ENCODE measurements around the gene SDR42E2. TPM values are rescaled to one million over a fixed set of nuclear protein-coding genes. Genes with fewer than 3 reads are reported as not detected.
"Not testable (repeated sequence)": the region's sequence is repeated elsewhere in the genome, so short reads cannot be mapped to it uniquely, and the experiment has no call there.

Gene SDR42E2
- total and polyA plus RNA-seq, 2 donors from 2014 or later, result not detected

- peak overlapping the region in 1 of 3 donors; percentile 82 for H3K9ac ChIP-seq (ENCODE audit: low read length in 3 of 3)
- intact Hi-C loops (cut with DNase I), result no loop called here
- H3K4me1 ChIP-seq (ENCODE audit: control insufficient read depth in 2 of 3, insufficient read depth in 2 of 3, low read depth in 1 of 3, low read length in 3 of 3), result peaks cover 0 to 10% (median 4%) of the 10 kb centered on the region in 3 donors
- TF ChIP-seq CTCF (IDR thresholded peaks at IDR 0.05; ENCODE audit: borderline replicate concordance, extremely low read depth, insufficient read depth), result no peak
- H3K36me3 ChIP-seq (ENCODE audit: control insufficient read depth in 2 of 3, insufficient read depth in 3 of 3, low read length in 3 of 3), result no peaks in the 10 kb centered on the region
- H3K27ac ChIP-seq (ENCODE audit: low read depth in 2 of 2, low read length in 2 of 2), result no peak overlapping the region
- H3K27me3 ChIP-seq (ENCODE audit: control insufficient read depth, insufficient read depth, low read length), result no peaks in the 10 kb centered on the region
- H3K9me3 ChIP-seq (ENCODE audit: control insufficient read depth in 2 of 3, insufficient read depth in 1 of 3, low read length in 3 of 3), result no peaks in the 10 kb centered on the region
- no peak for DNase-seq
- FAIRE-seq, result no peak
- H3K4me3 ChIP-seq (ENCODE audit: low read length in 3 of 3), result no peak overlapping the region
These were observed 32.6 kb downstream of the SDR42E2 start for GRCh38 chr16:22194707-22195444.

GRCh38 chr16:22195445-22195694 lies 33.1 kb downstream of the SDR42E2 start:
- no peak for TF ChIP-seq CTCF (IDR thresholded peaks at IDR 0.05; ENCODE audit: borderline replicate concordance, extremely low read depth, insufficient read depth)
- no peak for DNase-seq
- Histone ChIP-seq H3K36me3 (ENCODE audit: control insufficient read depth in 2 of 3, insufficient read depth in 3 of 3, low read length in 3 of 3) (no peaks in the 10 kb centered on the region), H3K27me3 (ENCODE audit: control insufficient read depth, insufficient read depth, low read length) (no peaks in the 10 kb centered on the region), H3K4me1 (ENCODE audit: control insufficient read depth in 2 of 3, insufficient read depth in 2 of 3, low read depth in 1 of 3, low read length in 3 of 3) (peaks cover 0 to 10% (median 4%) of the 10 kb centered on the region in 3 donors), H3K27ac (ENCODE audit: low read depth in 2 of 2, low read length in 2 of 2) (peak overlapping the region; percentile 37 to 61), H3K9ac (ENCODE audit: low read length in 3 of 3) (peak overlapping the region in 2 of 3 donors; percentile 82 to 84), H3K9me3 (ENCODE audit: control insufficient read depth in 2 of 3, insufficient read depth in 1 of 3, low read length in 3 of 3) (no peaks in the 10 kb centered on the region), H3K4me3 (ENCODE audit: low read length in 3 of 3) (peak overlapping the region in 2 of 3 donors; percentile 77 to 92)
- intact Hi-C loops (cut with DNase I), result no loop called here
- FAIRE-seq, result no peak

GRCh38 chr16:22195695-22196558 lies 33.6 kb downstream of the SDR42E2 start:
- peak overlapping the region; percentile 37 to 61 for H3K27ac ChIP-seq (ENCODE audit: low read depth in 2 of 2, low read length in 2 of 2)
- intact Hi-C loops (cut with DNase I), result no loop called here
- peak overlapping the region; percentile 72 to 84 (median 82) for H3K9ac ChIP-seq (ENCODE audit: low read length in 3 of 3)
- DNase-seq, result peak; percentile 95 to 98 (median 96)
- H3K36me3 ChIP-seq (ENCODE audit: control insufficient read depth in 2 of 3, insufficient read depth in 3 of 3, low read length in 3 of 3), result no peaks in the 10 kb centered on the region
- FAIRE-seq, result no peak
- H3K9me3 ChIP-seq (ENCODE audit: control insufficient read depth in 2 of 3, insufficient read depth in 1 of 3, low read length in 3 of 3), result no peaks in the 10 kb centered on the region
- peak; percentile 75 for TF ChIP-seq CTCF (IDR thresholded peaks at IDR 0.05; ENCODE audit: borderline replicate concordance, extremely low read depth, insufficient read depth)
- H3K4me3 ChIP-seq (ENCODE audit: low read length in 3 of 3), result peak overlapping the region; percentile 77 to 92 (median 88)
- H3K4me1 ChIP-seq (ENCODE audit: control insufficient read depth in 2 of 3, insufficient read depth in 2 of 3, low read depth in 1 of 3, low read length in 3 of 3), result peaks cover 0 to 10% (median 4%) of the 10 kb centered on the region in 3 donors
- no peaks in the 10 kb centered on the region for H3K27me3 ChIP-seq (ENCODE audit: control insufficient read depth, insufficient read depth, low read length)

GRCh38 chr16:22196559-22197168 lies 34.4 kb downstream of the SDR42E2 start:
- DNase-seq; H3K9me3 ChIP-seq (ENCODE audit: control insufficient read depth in 2 of 3, insufficient read depth in 1 of 3, low read length in 3 of 3); H3K4me3 ChIP-seq (ENCODE audit: low read length in 3 of 3); H3K4me1 ChIP-seq (ENCODE audit: control insufficient read depth in 2 of 3, insufficient read depth in 2 of 3, low read depth in 1 of 3, low read length in 3 of 3); FAIRE-seq; H3K27ac ChIP-seq (ENCODE audit: low read depth in 2 of 2, low read length in 2 of 2); H3K9ac ChIP-seq (ENCODE audit: low read length in 3 of 3); intact Hi-C loops (cut with DNase I); H3K36me3 ChIP-seq (ENCODE audit: control insufficient read depth in 2 of 3, insufficient read depth in 3 of 3, low read length in 3 of 3); H3K27me3 ChIP-seq (ENCODE audit: control insufficient read depth, insufficient read depth, low read length): not testable (repeated sequence)

Data from kidney (tissue), 14 donors.